Germinal center (tissue), 1 donor: ENCODE results near the gene CCNI.

Experiments used
- DNase-seq: peaks from one replicate; pipeline ENCODE4 v3.0.0; 2012; ENCODE audit warnings: mixed read lengths, low spot score

Gene CCNI

DNA sequence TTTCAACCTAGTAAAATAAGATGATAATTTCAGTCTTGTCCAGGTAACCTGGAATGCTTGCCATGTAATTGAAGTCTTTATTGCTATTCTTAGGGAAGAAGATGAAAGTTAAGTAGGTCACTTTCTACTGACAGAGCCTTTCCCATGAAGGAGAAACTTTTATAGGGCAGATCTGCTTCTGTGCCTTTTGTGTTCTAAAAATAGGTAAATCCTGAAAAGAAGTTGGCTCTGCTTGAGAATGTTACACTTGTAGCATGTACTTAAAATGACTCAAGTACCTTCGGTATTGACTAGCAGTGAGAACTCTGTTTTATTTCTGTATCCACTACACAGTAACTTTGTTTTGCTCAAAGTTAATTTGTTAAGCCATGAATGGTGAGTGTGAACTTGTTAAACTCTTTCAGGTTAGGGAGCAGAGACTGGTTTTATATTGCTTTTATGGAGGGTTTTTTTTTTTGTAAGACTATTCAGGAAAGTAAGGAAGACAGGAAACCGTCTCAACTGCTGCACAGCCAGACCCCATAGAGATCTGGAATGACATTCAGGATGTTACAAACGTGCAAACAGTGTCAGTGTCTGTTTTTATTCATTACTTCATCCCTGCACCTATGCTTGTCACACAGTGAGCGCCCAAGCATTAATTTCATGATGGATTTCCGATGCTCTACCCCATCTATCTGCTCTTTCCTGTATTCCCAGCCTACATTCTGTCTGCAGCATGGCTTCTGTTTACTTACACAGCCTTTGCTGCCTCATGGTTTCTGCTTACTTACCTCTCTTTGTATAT, 73.3 kb downstream of the CCNI start:
- DNase-seq, result no peak

GRCh38 chr4:77001907-77002306, 73.9 kb downstream of the CCNI start:
- DNase-seq, result no peak

GRCh38 chr4:76998251-76998901, 77.4 kb downstream of the CCNI start:
- no peak for DNase-seq

DNA sequence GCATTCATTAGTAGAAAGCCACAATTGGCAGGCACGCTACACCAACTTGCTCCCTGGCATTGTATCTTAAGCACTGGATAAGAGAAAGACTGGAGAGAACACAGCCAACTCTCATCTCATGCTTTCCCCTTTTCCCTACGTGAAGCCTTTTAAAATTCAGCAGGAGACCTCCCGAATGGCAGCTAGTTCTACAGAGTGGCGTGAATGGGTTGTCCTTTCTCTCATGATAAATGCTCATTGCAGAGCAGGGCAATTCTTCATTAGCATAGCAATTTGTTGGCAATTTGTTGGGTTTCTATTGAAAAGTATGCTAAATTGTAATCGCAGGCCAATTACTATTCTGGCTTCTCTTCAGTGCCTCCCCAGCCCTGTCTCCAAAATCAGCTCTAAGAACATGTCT, 78.3 kb downstream of the CCNI start:
- DNase-seq, result no peak
